Omental fat pad (tissue), 4 donors: Measurements from ENCODE around the gene KANSL1. TPM values are rescaled to one million over a fixed set of nuclear protein-coding genes. Genes with fewer than 3 reads are reported as not detected.

Experiments used
- ATAC-seq: fragments of 150-250 bp; one replicate; pipeline ENCODE4 v1.9.1; 2016; ENCODE audit warnings: mild to moderate bottlenecking, moderate library complexity; ENCODE audit not compliant: low FRiP score
- DNase-seq: peaks from one replicate; pipeline ENCODE4 v3.0.0-alpha.2; 2019; ENCODE audit warnings: low spot score
- total RNA-seq, 4 donors: library from RNA; depleted of rRNA; stranded (reverse); fragments of >200 nt; gene quantifications; one replicate each; pipeline ENCODE4 v1.1.0, GENCODE V29; 2016
- TF ChIP-seq, protein P1 (sequence below), 3 donors: fragments of 450-650 bp; IDR thresholded peaks; one replicate each; pipeline ENCODE4 v1.5.1; 2016 to 2017; ENCODE audit warnings: antibody characterized with exemption in 3 of 3, mild to moderate bottlenecking in 3 of 3, moderate library complexity in 2 of 3

Gene KANSL1
- total RNA-seq, 4 donors from 2014 or later: 48.9 to 109 (median 57.4) TPM

DNA sequence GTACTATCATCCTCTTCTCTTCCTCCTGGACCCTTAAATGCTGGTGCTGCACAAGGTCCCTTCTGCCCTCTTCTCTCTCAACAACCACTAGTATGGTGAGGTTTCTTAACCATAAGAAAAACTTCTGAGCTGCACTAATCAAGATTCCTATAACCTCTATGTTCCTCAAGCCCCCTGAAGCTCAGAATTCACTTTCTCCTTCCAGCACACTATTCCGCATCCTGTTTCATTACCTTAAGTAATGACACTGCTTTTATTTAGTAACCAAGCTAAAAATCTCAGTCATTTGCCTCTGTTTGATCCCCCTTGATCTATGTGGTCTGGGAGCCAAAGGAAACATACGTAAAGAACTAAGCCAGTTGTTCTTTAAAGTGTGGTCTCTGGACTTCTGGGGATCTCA lies 20.1 kb downstream of the KANSL1 start:
- ATAC-seq: no peak
- no peak for DNase-seq
- TF ChIP-seq, protein P1, sequence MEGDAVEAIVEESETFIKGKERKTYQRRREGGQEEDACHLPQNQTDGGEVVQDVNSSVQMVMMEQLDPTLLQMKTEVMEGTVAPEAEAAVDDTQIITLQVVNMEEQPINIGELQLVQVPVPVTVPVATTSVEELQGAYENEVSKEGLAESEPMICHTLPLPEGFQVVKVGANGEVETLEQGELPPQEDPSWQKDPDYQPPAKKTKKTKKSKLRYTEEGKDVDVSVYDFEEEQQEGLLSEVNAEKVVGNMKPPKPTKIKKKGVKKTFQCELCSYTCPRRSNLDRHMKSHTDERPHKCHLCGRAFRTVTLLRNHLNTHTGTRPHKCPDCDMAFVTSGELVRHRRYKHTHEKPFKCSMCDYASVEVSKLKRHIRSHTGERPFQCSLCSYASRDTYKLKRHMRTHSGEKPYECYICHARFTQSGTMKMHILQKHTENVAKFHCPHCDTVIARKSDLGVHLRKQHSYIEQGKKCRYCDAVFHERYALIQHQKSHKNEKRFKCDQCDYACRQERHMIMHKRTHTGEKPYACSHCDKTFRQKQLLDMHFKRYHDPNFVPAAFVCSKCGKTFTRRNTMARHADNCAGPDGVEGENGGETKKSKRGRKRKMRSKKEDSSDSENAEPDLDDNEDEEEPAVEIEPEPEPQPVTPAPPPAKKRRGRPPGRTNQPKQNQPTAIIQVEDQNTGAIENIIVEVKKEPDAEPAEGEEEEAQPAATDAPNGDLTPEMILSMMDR (IDR thresholded peaks at IDR 0.05): no peak

DNA sequence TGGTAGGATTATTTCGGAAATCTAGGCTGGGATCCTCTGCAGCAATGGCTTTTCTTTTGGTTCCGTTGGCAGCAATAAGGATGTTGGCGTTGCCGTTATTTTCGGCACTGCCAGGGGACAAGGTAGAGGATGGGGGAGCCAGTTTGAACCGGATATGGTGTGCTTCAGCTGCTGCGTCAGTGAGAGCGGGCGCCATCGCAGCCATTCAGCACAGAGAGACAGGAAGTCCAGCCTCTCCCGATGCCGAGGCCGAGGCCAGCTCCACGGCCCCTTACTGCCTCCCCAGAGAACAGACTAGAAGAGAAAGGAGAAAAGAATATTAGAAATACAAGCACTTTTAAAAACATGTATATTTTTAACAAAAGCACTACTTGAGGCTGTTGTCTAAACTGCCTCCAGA lies 21.3 kb downstream of the KANSL1 start:
- no peak for ATAC-seq
- TF ChIP-seq, protein P1 (IDR thresholded peaks at IDR 0.05): no peak
- no peak for DNase-seq

DNA sequence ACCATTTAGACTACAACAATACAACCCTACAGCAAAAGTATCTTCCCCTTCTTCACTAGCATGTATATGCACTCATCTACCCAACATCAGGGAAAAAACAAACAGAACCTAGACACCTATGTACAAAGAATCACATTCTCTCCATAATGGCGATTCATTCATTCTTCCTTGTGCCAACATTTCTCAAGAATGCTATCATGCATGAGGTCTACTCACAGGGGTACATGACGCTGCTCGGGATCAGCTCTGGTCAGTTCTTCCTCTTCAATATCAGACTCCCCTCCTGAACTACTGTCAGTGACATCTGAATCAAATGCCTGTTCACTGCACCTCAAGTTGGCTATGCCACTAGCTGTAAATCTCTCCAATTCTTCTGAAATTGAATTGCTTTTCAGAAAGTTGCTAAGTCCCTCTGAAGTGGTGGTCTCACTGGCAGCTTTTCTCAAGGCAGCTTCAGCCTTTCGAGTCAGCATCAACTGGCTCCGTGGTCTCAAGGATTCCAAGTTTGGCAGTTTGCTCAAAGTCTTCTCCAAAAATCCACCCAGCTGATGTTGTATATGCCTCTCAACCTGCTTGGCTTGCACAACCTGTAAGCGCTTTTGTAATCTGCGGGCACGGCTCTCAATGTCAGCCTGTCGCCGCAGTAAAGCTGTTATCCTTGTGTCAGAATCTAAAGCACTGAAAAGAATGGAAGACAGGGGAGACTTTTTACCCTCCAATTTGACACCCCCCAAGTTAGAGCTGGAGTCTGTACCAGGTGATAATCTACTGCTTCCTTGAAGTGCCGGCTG lies 22.4 kb downstream of the KANSL1 start:
- TF ChIP-seq, protein P1 (IDR thresholded peaks at IDR 0.05): no peak
- DNase-seq (no peak), ATAC-seq (no peak)

DNA sequence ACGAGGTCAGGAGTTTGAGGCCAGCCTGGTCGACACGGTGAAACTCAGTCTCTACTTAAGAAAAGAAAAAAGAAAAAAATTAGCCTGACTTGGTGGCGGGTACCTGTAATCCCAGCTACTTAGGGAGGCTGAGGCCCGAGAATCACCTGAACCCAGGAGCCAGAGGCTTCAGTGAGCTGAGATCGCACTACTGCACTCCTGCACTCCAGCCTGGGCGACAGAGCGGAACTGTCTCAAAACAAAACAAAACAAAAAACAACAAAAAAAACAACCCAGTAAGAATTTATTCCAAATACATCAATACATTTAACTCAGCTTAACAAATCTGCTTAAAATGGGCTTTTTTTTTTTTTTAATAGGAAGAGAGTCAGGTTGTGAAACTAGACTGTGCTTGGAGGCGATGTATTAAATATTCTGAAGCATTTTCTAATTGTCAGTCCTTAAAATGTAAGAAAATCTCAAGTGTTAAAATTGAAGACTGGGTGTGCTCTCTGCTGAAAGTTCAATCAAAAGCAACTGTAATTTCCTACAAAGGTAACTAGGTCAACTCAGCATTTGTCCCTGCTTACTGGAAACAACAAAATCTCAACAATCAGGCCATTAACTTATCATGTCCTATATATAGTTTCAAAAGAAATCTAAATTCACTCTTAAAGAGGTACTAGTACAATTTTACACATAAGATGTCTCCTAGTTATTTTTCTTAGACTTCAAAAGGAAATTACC lies 23.2 kb downstream of the KANSL1 start:
- DNase-seq: no peak
- no peak for ATAC-seq
- TF ChIP-seq, protein P1 (IDR thresholded peaks at IDR 0.05): no peak

DNA sequence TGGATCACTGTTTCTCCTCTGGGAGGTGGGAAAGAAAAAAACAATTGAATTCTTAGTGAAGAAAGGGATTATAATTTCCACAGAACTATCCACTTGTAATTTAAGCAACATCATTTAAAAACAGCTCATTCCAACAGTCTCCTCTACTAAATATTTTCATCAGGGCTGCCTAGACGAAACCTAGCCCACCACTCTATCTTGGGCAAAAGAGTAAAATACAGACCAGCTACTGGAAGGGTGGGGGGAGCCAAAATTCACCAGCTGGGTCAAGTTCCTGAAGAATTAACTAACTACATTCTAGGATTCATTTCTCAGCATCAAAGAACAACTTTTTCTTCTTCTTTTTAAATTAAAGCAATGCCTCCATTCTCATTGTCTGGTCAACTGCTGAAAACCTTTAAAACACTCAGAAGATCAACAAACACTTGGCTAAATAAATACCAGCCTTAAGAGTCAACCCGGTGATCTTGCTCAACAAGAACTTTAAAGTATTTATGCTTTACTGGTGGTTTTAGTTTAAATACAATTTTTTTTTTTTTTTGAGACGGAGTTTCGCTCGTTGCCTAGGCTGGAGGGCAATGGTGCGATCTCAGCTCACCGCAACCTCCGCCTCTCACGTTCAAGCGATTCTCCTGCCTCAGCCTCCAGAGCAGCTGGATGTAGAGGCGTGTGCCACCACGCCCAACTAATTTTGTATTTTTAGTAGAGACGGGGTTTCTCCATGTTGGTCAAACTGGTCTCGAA lies 25.2 kb downstream of the KANSL1 start:
- no peak for ATAC-seq
- TF ChIP-seq, protein P1 (IDR thresholded peaks at IDR 0.05): no peak
- DNase-seq: no peak

DNA sequence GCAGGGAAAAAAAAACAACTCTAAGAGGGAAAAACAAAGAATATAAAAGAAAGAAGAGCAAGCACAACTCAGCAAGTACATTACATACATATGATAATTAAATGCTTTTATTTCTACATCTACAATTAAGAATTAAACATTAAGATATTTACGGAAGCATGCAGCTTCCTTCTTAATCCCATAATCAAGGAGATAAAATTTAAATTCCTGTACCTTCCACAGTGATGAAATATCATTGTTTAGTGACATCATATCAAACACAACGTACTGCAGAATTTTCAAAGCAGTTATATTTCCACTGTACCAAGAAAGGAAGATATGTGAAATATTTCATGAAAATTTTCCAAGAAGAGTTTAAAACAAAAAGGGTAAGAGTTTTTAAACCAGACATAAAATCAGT lies 26.0 kb downstream of the KANSL1 start:
- no peak for ATAC-seq
- DNase-seq: no peak
- TF ChIP-seq, protein P1 (IDR thresholded peaks at IDR 0.05): no peak
